ENCODE measurements around the gene ACTR1A.
A peak's percentile ranks its signal among the peaks of the same experiment; 100 is the strongest.
"Not testable (repeated sequence)": the region's sequence is repeated elsewhere in the genome, so short reads cannot be mapped to it uniquely, and the experiment has no call there.

Gene ACTR1A

DNA sequence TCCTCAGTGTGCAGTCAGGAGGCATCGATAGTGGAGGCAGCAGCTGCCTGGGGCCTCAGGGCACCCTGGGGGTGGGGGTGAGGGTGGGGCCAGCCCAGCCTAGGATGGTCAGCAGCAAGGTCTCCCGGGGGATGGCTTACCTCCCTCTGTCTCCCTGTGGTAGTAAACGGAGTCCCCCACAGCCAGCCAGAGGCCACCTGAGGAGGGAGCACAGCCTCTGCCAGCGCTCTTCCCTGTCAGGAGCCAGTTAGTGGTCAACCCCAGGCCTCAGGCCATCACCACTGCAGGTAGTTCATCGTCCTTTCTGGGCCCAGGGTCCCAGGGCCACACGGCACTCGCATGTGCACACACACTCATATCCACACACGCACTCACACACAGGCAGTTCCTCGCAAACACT, 22.1 kb downstream of the ACTR1A start:
- no peak for DNase-seq

DNA sequence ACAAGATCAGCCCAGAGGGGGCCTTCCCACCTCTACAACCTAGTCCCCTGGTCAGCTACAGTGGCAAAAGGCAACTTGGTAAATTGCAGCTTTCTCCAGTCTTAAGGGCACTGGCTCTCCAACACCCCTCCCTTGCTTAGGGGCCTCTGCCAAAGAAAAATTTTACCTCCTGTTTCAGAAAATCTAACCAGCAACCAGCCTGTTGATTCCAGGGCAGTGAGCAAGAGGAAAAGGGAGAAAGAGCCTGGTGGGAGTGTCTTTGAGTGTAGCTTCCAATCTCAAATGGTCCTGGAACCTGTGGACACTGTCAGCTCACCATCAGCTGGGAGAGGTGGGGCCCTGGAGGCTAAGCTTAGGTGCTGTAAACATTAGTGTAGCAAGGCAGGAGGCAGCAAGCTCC, 22.9 kb downstream of the ACTR1A start:
- no peak for DNase-seq

DNA sequence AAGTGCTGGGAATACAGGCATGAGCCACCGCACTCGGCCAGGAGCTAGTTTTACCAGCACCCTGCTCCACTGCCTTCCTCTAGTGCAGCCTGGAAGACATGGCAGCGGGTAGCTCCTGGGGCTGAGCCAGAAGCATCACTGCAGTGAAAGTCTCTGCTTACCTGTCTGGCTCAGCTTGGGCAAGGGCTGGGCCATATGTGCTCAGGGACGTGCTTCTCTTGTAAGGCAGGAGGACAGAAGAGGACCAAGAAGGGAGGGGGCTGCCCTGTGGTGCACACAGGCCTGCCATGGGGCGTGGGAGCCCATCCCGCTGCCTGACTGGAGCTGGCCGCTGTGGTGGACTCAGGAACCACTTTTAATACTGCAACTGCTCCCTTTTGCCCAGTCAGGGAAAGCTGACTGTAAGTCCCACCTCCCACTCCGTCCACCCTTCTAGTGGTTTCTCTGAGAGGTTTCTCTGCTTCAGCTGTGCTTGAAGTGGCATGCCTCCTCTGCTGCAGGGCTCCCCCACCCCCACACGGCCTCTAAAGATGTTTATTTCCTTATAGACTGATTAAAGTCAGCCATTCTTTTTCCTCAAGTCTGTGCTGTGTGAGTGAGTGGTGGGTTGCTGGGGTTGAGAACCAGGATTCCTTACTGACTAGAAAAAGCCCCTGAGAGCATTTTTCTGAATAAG, 25.9 kb downstream of the ACTR1A start:
- no peak for DNase-seq

DNA sequence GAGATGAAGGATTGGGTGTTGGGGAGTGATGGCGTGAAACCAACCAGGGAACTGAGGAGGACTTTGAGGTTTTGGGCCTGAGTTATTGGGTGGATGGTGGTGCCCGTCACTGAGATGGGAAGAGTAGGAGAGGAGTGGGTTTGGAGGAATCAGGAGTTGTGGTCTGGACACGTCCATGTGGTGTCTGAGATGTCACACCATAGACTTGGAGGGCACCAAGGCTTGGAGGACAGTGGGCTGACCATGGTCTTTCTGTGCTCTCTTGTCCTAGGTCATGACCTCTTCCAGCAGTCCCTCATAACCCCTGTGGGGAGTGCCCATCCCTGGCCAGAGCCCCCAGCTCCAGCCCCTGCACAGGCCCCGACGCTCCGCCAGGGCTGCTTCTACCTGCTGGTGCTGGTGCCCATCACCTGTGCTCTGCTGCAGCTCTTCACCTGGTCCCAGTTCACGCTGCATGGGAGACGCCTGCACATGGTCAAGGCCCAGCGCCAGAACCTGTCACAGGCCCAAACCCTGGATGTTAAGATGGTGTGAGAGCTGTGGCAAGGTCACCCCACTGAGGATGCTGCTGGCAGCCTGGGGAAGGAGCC, 27.0 kb downstream of the ACTR1A start:
- DNase-seq: no peak

DNA sequence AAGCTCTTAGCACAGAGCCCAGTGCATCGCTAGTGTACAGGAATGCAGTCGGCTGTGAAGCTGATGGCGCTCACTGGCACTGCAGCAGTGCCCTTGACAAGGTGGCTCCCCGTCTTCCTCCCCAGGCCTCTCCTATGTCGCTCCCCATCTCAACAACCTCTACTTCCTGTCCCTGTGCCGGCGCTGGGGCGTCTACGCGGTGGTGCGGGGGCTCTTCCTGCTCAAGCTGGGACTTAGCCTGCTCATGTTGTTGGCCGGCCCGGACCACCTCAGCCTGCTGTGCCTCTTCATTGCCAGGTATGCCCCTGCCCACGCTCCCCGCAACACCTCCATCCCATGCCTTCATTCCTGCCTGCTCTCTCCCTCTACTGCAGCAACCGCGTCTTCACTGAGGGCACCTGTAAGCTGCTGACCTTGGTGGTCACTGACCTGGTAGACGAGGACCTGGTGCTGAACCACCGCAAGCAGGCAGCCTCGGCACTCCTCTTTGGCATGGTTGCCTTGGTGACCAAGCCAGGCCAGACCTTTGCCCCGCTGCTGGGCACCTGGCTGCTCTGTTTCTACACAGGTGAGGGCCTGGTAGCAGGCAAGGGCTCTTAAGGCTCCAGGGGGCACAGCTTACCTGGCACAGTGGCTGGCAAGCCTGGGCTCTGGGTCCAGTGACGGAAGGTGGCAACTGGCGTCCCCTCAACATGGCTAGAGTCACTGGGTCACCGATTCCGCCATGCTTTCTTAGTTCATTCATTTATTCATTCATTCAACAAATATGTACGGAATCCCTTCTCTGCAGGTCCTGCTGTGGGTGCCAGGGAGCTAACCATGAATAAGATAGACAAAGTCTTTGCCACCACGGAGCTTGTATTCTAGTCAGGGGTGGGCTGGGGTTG, 28.8 kb downstream of the ACTR1A start:
- DNase-seq: peak in 1 of 2 donors; percentile 26

DNA sequence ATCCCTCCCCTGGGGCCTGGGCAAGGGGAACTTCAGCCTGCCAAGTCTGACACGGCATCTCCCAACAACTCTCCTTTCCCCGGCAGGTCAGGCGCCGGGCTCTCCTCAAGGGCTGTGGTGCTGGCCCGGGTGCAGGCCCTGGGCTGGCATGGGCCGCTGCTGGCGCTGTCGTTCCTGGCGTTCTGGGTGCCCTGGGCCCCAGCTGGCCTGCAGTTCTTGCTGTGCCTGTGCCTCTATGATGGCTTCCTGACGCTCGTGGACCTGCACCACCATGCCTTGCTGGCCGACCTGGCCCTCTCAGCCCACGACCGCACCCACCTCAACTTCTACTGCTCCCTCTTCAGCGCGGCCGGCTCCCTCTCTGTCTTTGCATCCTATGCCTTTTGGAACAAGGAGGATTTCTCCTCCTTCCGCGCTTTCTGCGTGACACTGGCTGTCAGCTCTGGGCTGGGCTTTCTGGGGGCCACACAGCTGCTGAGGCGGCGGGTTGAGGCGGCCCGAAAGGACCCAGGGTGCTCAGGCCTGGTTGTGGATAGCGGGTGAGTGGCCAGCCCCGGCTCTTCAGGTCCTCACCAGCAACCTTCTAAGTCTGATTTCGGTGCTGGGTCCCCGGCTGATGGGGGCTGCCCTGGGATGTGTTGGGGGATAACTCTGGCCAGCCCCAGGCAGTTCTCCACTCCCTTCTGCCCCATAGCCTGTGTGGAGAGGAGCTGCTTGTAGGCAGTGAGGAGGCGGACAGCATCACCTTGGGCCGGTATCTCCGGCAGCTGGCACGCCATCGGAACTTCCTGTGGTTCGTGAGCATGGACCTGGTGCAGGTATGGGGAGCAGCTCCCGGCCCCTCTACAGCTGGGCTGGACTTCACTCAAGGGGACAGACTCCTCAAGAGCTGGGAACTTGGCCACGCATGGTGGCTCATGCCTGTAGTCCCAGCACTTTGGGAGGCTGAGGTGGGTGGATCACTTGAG, 31.6 kb downstream of the ACTR1A start:
- DNase-seq: no peak

DNA sequence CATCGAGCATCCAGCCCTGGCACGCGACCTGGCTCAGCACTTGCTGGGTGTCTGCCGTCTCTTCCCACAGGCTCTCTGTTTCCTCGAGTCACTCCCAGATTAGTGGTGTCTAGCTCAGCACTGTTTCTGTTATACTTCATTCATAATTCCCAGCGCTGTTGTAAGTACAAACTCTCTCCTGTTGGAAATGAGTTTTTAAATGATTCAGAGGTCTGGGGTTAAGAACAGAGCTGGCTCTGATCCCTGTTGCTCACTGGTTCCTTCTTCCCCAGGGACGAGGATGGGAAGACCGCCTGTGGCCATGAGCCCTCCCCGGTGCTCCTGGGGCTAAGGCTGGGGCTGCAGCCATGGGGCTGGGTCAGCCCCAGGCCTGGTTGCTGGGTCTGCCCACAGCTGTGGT, 33.8 kb downstream of the ACTR1A start:
- no peak for DNase-seq

DNA sequence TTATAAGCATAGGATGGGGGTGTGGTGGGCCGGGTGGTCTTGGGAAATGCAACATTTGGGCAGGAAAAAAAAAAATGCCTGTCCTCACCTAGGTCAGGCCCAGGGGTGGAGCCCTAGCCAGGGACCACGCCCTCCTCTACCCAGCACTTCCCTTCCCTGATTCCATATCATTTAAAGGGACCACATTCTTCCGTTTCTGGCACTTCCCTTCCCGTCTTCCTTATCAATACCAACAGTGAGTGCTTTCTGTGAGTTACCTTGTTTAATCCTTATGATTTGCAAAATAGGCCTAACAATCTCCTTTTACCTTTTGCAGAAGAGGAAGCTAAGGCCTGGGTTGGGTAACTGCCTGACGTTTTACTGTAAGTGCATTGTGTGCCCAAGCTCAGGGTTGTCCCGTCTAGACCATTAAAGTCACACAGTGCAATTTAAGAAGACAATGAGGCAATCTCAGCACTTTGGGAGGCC, 34.5 kb downstream of the ACTR1A start:
- peak in 1 of 2 donors; percentile 26 for DNase-seq

DNA sequence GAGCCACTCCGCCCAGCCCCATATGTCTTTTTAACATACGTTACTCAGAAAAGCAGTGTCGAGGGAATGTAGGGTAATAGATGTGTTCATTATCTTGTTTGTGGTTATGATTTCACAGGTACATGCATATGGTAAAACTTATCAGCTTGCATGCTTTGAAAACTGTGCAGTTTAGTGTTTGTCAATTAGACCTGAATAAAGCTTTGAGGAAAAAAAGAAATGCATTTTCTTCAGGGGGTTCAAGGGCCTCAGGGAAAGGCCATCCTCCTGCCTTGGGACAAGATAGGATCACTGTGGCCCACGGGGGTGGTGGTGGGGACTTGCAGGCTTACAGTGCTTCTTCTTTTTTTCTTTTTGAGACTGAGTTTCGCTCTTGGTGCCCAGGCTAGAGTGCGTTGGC, 35.2 kb downstream of the ACTR1A start:
- DNase-seq: no peak

DNA sequence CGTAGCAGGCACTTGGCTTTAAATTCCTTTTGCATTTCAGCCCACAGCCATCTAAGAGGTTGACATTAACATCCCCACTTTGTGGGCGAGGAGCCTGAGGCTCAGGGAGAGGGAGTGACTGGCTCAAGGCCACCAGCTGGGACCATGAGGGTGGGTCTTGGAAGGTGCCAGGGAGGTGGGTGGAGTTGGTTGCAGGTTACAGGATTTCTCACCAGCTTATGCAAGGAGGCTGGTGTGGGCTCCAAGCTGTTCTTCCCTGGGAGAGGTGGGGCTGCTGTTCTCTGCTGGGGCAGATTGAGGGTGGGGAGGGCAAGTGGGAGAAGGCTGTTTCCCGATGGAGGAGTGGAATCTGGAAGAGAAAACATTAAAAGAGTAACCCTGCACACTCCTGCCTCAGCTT, 37.0 kb downstream of the ACTR1A start:
- no peak for DNase-seq

DNA sequence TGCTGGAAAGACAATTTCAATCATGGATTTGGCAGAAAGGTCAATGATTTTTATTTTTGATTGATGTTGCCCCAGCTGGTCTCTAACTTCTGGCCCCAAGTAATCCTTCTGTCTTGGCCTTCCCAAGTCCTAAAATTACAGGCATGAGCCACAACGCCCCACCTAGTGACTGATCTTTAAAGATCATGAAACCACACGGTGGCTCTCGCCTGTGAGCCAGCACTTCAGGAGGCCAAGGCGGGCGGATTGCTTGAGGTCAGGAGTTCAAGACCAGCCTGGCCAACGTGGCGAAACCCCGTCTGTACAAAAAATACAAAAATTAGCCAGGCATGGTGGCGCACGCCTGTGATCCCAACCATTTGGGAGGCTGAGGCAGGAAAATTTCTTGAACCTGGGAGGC, 38.5 kb downstream of the ACTR1A start:
- no peak for DNase-seq

DNA sequence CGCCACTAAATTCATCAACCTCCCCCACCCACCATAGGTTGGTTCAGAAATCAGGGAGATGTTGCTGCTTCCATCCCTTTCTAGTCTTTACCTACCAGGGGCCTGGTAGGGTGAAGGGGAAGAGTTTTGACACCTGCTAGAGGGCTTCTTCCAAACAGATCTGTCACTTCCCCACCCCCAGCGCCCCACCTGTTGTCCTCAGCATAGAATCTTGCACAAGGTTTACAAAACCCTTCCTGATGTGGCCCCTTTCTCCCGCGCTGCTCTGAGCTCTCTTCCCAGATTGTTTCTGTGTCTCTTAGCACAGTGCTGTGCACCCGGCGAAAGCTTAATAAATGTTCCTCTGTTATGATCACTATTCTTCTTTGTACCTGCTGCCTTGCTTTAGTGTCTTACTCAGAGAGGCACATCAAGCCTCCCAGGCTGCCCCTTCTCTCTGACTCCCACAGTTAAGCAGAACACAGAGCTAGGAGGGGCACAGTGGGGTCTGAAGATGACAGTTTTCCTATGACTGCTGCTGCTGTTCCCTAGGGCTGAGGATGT, 39.9 kb downstream of the ACTR1A start:
- no peak for DNase-seq

DNA sequence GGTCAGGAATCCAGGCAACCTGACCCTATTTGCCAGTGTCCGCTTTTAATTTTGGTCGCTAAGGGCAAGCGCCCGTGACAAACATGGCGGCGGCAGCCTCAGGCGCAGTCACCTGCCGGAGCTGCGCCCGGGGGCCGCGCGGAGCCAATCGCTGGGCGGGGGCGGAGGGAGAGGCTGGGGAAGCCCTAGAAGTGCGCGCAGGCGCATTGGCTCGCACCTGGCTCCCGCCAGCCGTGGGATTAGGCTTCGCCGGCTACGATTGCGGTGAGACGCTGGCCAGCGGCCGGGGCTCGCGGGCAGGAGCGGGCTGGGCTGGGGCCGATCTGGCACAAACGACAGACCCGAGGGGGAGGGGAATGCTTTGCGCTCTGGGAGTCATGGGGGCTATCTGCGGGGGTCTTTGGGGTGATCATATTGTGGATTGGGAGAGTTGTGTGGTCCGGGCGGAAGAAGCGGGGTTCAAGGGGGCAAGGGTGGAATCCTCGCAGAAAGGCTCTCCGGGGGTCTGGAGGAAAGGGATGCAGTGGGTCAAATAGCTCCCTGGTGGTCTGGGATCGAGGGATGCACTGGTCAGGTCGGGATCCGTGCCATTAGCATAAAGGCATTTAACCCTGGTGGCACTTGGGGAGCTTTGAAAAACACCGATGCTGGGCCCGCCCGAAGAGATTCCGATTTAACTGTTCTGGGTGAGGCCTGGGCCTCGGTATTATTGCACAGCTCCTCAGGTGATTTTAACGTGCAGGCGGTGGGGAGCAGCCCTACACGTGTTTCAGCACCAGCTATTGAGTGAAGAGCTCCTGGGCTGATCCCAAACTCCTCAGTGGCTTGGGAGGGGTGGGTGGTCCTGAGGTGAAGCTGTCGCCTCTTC, 41.1 kb downstream of the ACTR1A start:
- DNase-seq: peak; percentile 93 to 94

DNA sequence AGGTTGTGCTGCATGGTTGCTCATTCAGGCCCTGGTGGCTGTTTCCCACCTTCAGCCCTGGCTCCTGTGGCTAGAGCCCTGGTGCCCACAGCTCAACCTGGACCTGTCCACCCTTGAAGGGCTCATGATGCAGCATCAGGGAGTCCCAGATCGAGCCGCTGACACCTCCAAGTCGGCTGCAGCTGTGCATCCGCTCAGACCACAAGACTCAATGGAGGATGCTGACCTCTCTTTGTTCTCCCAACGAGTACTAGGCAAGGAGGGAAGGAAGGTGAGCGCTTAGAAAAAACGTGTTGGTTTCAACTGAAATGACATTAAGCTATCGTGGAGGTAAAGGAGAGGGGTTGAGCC, 41.7 kb downstream of the ACTR1A start:
- DNase-seq: no peak

DNA sequence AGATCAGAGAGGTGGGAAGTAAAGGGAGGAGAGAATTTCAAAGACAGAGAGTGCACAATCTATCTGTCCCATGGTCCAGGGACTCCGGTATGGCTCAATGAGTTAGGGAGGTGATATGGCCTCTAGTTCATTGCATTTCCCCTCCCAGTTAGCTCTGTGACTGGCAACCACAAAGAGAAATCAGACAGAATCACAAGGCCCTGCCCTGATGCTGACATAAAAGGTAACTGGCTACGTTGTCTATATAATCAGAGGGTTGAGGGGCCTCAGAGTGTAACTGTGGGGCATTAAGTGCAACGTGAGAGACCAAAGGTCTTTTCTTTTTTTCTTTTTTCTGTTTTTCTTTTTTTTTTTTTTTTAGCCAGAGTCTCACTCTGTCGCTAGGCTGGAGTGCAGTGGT, 43.9 kb downstream of the ACTR1A start:
- no peak for DNase-seq

DNA sequence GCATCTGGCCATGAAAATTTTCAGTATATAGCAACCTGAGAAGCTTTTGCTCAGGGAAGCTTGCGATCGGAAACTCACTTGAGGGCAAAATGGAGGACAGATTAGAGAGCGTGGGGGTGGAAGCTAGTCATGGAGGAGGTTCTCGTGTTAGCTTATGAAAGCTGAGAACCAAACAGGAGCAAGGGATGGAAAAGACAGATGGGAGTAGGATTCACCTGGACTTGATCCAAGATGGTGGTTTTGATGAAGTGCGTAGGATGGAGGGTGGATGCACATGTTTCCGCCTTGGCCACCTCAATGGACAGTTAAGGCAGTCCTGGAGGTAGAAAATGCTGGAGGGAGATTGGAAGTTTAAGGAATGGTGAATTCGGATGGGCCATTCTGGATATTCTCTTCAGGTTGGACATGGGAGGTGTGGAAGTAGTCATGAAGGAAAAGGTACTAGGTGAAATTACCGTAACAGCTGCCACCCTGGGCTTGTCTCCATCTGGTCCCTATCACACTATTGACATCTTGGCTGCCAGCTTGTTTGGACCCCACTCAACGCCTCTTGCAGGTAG, 44.8 kb downstream of the ACTR1A start:
- DNase-seq: no peak

DNA sequence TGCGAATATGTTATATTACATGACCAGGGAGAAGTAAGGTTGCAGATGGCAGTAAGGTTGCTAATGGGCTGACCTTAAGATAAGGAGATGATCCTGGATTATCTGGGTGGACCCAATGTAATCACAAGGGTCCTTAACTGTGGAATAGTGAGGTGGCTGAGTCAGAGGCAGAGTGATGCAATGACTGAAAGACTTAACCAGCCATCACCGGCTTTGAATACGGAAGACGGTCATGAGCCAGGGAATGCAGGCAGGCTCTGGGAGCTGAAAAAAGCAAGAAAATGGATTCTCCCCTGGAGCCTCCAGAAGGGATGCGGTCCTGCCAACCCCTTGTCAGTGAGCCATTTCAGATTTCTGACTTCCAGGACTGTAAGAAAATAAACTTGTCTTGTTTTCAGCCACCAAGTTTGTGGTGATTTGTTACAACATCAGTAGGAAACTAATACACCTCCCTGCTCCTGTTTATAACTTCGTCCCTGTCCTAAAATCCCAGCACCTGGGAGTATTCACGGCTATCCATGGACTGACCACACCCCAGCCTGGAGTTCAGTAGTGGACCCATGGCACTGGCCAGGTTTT, 46.5 kb downstream of the ACTR1A start:
- peak in 1 of 2 donors; percentile 26 for DNase-seq

DNA sequence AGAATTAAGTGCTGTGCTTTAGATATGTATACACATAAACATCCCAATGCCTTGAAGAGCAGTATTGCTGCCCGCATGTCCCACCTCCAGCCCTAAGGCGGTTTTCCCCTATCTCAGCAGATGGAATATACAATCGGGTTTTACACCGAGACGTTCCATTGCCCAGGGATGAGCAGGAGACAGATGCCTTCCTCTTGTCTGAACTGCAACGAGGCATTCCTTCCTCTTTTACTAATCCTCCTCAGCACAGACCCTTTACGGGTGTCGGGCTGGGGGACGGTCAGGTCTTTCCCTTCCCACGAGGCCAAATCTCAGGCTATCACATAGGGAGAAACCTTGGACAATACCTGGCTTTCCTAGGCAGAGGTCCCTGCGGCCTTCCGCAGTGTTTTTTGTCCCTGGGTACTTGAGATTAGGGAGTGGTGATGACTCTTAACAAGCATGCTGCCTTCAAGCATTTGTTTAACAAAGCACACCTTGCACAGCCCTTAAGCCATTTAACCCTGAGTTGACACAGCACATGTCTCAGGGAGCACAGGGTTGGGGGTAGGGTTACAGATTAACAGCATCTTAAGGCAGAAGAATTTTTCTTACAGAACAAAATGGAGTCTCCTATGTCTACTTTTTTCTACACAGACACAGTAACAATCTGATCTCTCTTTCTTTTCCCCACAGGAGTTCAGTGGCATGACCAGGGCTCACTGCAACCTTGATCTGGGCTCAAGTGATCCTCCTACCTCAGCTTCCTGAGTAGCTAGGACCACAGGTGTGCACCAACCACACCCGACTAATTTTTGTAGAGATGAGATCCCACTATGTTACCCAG, 47.6 kb downstream of the ACTR1A start:
- not testable (repeated sequence) for DNase-seq

DNA sequence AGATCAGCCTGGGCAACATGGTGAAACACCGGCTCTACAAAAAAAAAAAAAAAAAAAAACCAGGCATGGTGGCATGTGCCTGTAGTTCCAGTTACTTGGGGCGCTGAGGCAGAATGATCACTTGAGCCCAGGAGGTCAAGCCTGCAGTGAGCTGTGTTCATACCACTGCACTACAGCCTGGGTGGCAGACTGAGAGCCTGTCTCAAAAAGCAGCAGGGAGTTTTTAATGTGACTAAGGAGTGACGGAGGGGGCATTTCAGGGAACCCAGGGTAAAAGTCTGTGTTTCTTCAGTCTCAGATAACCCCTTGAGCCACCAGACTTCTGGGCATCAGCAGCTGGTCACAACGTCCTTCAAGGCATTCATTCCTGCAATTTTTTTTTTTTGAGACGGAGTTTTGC, 49.0 kb downstream of the ACTR1A start:
- DNase-seq: no peak
